B cell (primary cell): ENCODE data around the gene NINL. TPM values are rescaled to one million over a fixed set of nuclear protein-coding genes. Genes with fewer than 3 reads are reported as not detected.

Experiments used
- ATAC-seq: fragments of 200-7000 bp; cut with Tn5 transposase; one replicate; pipeline ENCODE4 v1.10.0; 2021; ENCODE audit warnings: low read depth, mild to moderate bottlenecking, moderate number of reproducible peaks, moderate library complexity
- CTCF ChIA-PET: fragments of 350-600 bp; sonication (Branson Sonifier 250); formaldehyde crosslinking; loops from one replicate; lab custom pipeline; 2021; ENCODE audit warnings: antibody characterized with exemption, inconsistent platforms; lab: Charles Lee
- POLR2A ChIA-PET: fragments of 350-600 bp; sonication (Branson Sonifier 250); formaldehyde crosslinking; loops from one replicate; lab custom pipeline; 2021; ENCODE audit warnings: antibody characterized with exemption; lab: Charles Lee
- DNase-seq: peaks from one replicate; pipeline ENCODE4 v3.0.0; 2013
- H2AFZ ChIP-seq: 2 replicates; pipeline ENCODE4 v1.6.1; 2012; ENCODE audit warnings: mild to moderate bottlenecking, low read depth, low read length; ENCODE audit not compliant: insufficient read depth, poor library complexity, severe bottlenecking
- H3K27ac ChIP-seq, 2 donors: 1 replicate in 1 of 2; 2 replicates in 1 of 2; pipeline ENCODE4 v1.5.1; 2012 to 2013; ENCODE audit warnings: low read length in 2 of 2, mild to moderate bottlenecking in 2 of 2, moderate library complexity in 1 of 2
- H3K27me3 ChIP-seq, 4 experiments: fragments of 200-600 bp in 1 of 4; sonication (generic) in 1 of 4; replicated peaks in 1 of 4; 1 replicate in 2 of 4; 2 replicates in 2 of 4; pipeline versions ENCODE4 v1.6.1 to v1.7.0; 2013 to 2016; ENCODE audit warnings: low read length in 3 of 4, mild to moderate bottlenecking in 2 of 4, mixed read lengths in 1 of 4, moderate library complexity in 1 of 4; ENCODE audit not compliant: insufficient read depth in 4 of 4, control insufficient read depth in 3 of 4; ENCODE audit errors: control extremely low read depth in 1 of 4
- H3K36me3 ChIP-seq, 2 experiments: replicated peaks in 1 of 2; 1 replicate in 1 of 2; 2 replicates in 1 of 2; pipeline versions ENCODE4 v1.6.1 to v1.7.1; 2013; ENCODE audit warnings: low read length in 1 of 2; ENCODE audit not compliant: insufficient read depth in 2 of 2, control insufficient read depth in 1 of 2; ENCODE audit errors: control extremely low read depth in 1 of 2, extremely low read depth in 1 of 2
- H3K4me1 ChIP-seq, 2 donors: fragments of 200-600 bp in 1 of 2; sonication (generic) in 1 of 2; 1 replicate in 1 of 2; 2 replicates in 1 of 2; pipeline versions ENCODE4 v1.5.1 to v1.6.1; 2013 to 2017; ENCODE audit warnings: low read length in 2 of 2; ENCODE audit not compliant: control insufficient read depth in 2 of 2, insufficient read depth in 2 of 2
- H3K4me2 ChIP-seq: replicated peaks from 2 replicates; pipeline ENCODE3; 2012; ENCODE audit warnings: mild to moderate bottlenecking, low read depth, low read length; ENCODE audit not compliant: poor library complexity, severe bottlenecking
- H3K4me3 ChIP-seq, 5 experiments: fragments of 200-600 bp in 1 of 5; sonication (generic) in 1 of 5; 1 replicate in 3 of 5; 2 replicates in 2 of 5; pipeline versions ENCODE4 v1.5.1 to v1.7.0; 2011 to 2016; ENCODE audit warnings: low read length in 4 of 5, mild to moderate bottlenecking in 4 of 5, low read depth in 2 of 5, control low read depth in 1 of 5, moderate library complexity in 1 of 5; ENCODE audit not compliant: insufficient read depth in 1 of 5; ENCODE audit errors: control extremely low read depth in 1 of 5, extremely low read depth in 1 of 5
- H3K79me2 ChIP-seq: fragments of 200-600 bp; sonication (generic); one replicate; pipeline ENCODE4 v1.6.0; 2016; ENCODE audit warnings: low read length; ENCODE audit not compliant: control insufficient read depth, insufficient read depth
- H3K9ac ChIP-seq: fragments of 200-600 bp; sonication (generic); 2 replicates; pipeline ENCODE4 v1.6.1; 2017; ENCODE audit warnings: mild to moderate bottlenecking, low read length, moderate library complexity
- H3K9me3 ChIP-seq, 3 donors: one replicate each; pipeline versions ENCODE4 v1.6.1 to v1.7.1; 2013; ENCODE audit warnings: low read length in 2 of 3; ENCODE audit not compliant: control insufficient read depth in 2 of 3, insufficient read depth in 1 of 3; ENCODE audit errors: control extremely low read depth in 1 of 3
- H4K20me1 ChIP-seq: 2 replicates; pipeline ENCODE4 v1.6.0; 2012; ENCODE audit warnings: mild to moderate bottlenecking, low read length; ENCODE audit not compliant: insufficient read depth, control insufficient read depth, poor library complexity, severe bottlenecking
- H3K27ac Mint-ChIP-seq: one replicate; pipeline ENCODE4 v1.8.0; 2021; ENCODE audit warnings: mixed read lengths
- H3K27me3 Mint-ChIP-seq: one replicate; pipeline ENCODE4 v1.8.0; 2021; ENCODE audit warnings: mixed read lengths
- H3K4me1 Mint-ChIP-seq: one replicate; pipeline ENCODE4 v1.8.0; 2021; ENCODE audit warnings: mixed read lengths
- H3K4me3 Mint-ChIP-seq: one replicate; pipeline ENCODE4 v1.8.0; 2021; ENCODE audit warnings: mixed read lengths
- H3K9me3 Mint-ChIP-seq: one replicate; pipeline ENCODE4 v1.8.0; 2022; ENCODE audit warnings: mixed read lengths; ENCODE audit not compliant: insufficient read depth
- CTCF ChIP-seq: fragments of 200-600 bp; IDR thresholded peaks from one replicate; pipeline ENCODE4 v1.8.0; 2022; ENCODE audit warnings: antibody characterized with exemption, mild to moderate bottlenecking
- EZH2 ChIP-seq: IDR thresholded peaks from 2 replicates; pipeline ENCODE4 v1.6.1; 2012; ENCODE audit warnings: borderline replicate concordance, low read depth, mild to moderate bottlenecking, moderate library complexity, low read length; ENCODE audit not compliant: insufficient read depth, poor library complexity, severe bottlenecking
- WGBS: methylation state at CpG from one replicate; pipeline ENCODE4 v1.1.5; 2013; ENCODE audit warnings: missing lambda C conversion rate; ENCODE audit not compliant: insufficient coverage; 5-methylcytosine and 5-hydroxymethylcytosine counted together
- intact Hi-C: fragments of 100-400 bp; cut with micrococcal nuclease; formaldehyde crosslinking; loops from one replicate; pipeline ENCODE4 v1.10.0; 2022
- polyA plus RNA-seq: library from polyadenylated mRNA; depleted of rRNA; stranded (reverse); fragments of >200 nt; gene quantifications from 2 replicates; pipeline ENCODE4 v1.2.3, GENCODE V29; 2012
- total RNA-seq, 2 donors: library from RNA; stranded (reverse); fragments of 120-200 nt in 1 of 2; gene quantifications; 1 replicate in 1 of 2; 2 replicates in 1 of 2; pipeline versions ENCODE4 v1.2.3 to v1.2.4, GENCODE V29; 2013 to 2022

Gene NINL
- total and polyA plus RNA-seq, 2 donors (not counting 1 experiment from before 2014, with no cell fraction given) = 1.8 to 5.5 TPM

- no CpG with 5 or more reads among the region's 4 CpGs for WGBS
- no peak overlapping the region for H3K9ac ChIP-seq
- no peaks in the 10 kb centered on the region for H3K27me3 ChIP-seq
- Mint-ChIP-seq H3K9me3 (peaks cover 4% of the 10 kb centered on the region), H3K27ac (no peak overlapping the region), H3K4me3 (no peak overlapping the region), H3K4me1 (peaks cover 4% of the 10 kb centered on the region), H3K27me3 (no peaks in the 10 kb centered on the region)
- no peaks in the 10 kb centered on the region for H3K36me3 ChIP-seq
- no peak overlapping the region for H2AFZ ChIP-seq
- H3K9me3 ChIP-seq = no peaks in the 10 kb centered on the region
- H3K4me3 ChIP-seq = no peak overlapping the region
- CTCF ChIA-PET = no interaction called here
- H3K27ac ChIP-seq = no peak overlapping the region
- H3K79me2 ChIP-seq = no peaks in the 10 kb centered on the region
- no peak overlapping the region for H3K4me2 ChIP-seq
- TF ChIP-seq CTCF (no peak), EZH2 (no peak)
- intact Hi-C loops = no loop called here
- ATAC-seq (no peak), DNase-seq (no peak)
- POLR2A ChIA-PET = no interaction called here
- H3K4me1 ChIP-seq = peaks cover 5 to 6% of the 10 kb centered on the region in 2 donors
- no peaks in the 10 kb centered on the region for H4K20me1 ChIP-seq
These were observed 140.8 kb downstream of the NINL start for GRCh38 chr20:25444556-25444955.

- no peak for TF ChIP-seq EZH2
- TF ChIP-seq CTCF = no peak
- peaks cover 12% of the 10 kb centered on the region for H3K4me1 Mint-ChIP-seq
These were observed 146.0 kb downstream of the NINL start for GRCh38 chr20:25439328-25439727.

More at GRCh38 chr20:25439328-25439727, 146.0 kb downstream of the NINL start:
- Histone ChIP-seq H2AFZ (no peak overlapping the region), H3K4me3 (peak overlapping the region in 1 of 5 experiments; percentile 6), H3K9me3 (no peaks in the 10 kb centered on the region), H3K4me1 (peaks cover 13 to 14% of the 10 kb centered on the region in 2 donors), H3K9ac (no peak overlapping the region), H3K4me2 (peak overlapping the region; percentile 51), H3K27ac (no peak overlapping the region), H3K27me3 (no peaks in the 10 kb centered on the region), H3K79me2 (no peaks in the 10 kb centered on the region), H3K36me3 (no peaks in the 10 kb centered on the region), H4K20me1 (no peaks in the 10 kb centered on the region)
- Mint-ChIP-seq H3K9me3 (no peaks in the 10 kb centered on the region), H3K27me3 (no peaks in the 10 kb centered on the region), H3K4me3 (peak overlapping the region; percentile 8), H3K27ac (no peak overlapping the region)
- DNase-seq = peak; percentile 52
- peak; percentile 60 for ATAC-seq
- ChIA-PET POLR2A (interaction anchor here (0.7 kb wide), 1 partner anchor 16 kb away, joined by 3 read pairs; no protein-coding TSS in a partner anchor), CTCF (interaction anchor here (0.6 kb wide), 1 partner anchor 1030 kb away, joined by 3 read pairs; no protein-coding TSS in a partner anchor)
- intact Hi-C loops = no loop called here
- no CpG with 5 or more reads among the region's 3 CpGs for WGBS
